Cerebellar cortex (tissue), 1 donor: ENCODE measurements around the gene VWA3A.
"Not testable (repeated sequence)": the region's sequence is repeated elsewhere in the genome, so short reads cannot be mapped to it uniquely, and the experiment has no call there.

ENCODE experiments used
- DNase-seq: peaks from one replicate; pipeline ENCODE4 v3.0.0-alpha.2; 2015; ENCODE audit warnings: low spot score

VWA3A gene

DNA sequence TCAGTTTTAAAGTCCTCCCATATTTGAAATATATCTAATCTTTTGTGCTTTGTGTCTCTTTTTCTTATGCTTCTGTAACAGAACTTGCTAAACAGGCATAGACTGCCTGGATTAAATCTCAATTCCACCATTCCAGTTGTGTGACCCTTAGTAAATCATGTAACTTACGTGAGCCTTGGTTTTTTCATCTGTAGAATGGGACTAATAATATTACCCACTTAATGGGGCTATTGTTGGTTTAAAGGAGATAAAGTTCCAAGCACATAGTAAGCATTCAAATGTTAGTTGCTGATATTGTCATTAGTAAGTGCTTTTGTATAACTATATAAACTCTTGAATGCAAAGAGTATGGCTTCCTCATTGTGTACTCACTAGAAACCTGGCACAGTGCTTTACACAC, 5.9 kb upstream of the VWA3A start:
- DNase-seq: no peak

DNA sequence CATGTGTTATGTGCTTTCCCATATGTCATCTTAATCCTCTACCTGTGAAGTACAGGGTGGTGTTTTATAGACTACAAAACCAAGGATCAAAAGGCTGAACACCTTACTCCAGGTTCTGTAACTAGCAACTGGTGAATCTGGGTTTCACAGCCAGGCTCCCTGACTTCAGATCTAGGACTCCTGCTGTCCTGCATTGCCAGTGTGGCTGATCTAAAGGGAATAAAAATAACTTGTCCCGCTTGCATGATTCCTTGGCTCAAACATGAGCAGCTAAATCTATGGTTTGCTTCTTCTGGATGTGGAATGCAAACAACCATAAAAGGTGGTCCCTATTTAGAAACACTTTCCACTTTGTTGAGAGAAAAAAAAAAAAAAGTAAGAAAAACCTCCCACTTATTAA, 3.7 kb upstream of the VWA3A start:
- no peak for DNase-seq

DNA sequence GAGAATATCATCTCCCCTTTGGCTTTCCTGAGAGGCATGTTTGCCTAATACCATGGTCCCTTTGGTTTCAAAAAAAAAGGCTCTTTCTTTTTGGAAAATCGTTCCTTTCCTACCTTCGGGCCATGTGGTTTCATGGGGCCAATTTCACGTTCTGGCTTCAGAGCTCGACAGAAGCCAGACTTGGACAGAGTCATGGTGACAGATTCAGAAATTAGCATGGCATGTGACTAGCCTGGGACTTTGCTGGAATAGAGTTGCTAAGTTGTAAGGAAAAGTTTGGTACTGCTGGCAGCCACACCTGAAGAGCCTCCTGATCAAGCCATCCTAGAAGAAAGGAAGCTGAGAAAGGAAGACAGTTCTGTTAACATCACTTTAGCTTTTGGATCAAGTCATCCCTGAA, 2.4 kb upstream of the VWA3A start:
- no peak for DNase-seq

DNA sequence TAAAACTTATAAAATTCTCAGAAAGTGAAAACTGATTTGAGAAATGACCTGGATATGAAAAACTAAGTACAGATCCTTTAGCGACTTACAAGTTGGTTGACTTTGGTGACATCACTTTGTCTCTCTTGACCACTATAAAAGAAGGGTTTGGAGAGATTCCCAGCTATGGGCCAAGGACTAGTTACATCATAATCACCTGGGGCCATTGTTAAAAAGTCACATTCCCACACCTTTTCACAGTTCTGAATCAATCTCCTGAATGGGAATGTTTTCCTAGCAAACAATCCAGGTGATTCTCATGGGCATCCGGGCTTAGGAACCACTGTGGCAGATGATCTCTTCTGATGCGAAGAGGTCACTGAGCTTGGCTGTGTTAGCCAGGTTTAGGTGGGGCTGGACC, 620 bp upstream of the VWA3A start:
- DNase-seq: no peak

DNA sequence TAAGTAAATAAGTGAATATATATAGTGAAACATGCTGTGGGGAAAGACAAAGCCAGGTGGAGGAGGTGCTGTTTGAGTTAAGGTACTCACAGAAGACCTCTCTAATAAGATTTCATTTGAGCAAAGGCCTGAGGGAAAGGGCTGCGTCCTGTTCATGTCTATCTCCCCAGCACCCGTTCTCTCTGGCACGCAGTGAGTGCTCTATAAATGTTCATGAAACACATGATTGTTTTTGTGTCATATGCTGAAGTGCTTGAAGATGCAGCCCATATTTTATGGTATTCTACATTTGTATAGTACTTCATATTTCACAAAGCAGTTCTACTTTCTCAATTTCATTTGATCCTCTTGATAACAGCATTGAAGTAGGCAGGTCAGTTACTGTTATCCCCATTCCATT, 990 bp downstream of the VWA3A start:
- DNase-seq: no peak

DNA sequence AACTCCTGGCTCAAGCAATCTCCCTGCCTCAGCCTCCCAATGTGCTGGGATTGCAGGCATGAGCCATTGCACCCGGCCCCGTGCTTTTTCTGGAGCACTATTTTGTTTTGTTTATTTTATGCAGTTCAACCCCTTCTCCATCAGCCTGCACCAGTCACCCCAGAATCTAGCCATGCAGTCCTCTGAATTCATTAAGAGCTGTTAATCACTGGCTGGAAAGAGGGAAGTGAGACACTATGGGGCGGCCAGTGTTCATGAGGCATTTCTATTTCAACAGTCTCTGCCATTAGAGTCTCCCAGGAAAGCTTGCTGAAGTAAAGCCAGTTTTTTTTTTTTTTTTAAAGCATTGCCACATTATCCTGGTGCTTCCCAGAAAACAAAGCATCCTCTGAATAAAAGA, 1.7 kb downstream of the VWA3A start:
- DNase-seq: no peak

DNA sequence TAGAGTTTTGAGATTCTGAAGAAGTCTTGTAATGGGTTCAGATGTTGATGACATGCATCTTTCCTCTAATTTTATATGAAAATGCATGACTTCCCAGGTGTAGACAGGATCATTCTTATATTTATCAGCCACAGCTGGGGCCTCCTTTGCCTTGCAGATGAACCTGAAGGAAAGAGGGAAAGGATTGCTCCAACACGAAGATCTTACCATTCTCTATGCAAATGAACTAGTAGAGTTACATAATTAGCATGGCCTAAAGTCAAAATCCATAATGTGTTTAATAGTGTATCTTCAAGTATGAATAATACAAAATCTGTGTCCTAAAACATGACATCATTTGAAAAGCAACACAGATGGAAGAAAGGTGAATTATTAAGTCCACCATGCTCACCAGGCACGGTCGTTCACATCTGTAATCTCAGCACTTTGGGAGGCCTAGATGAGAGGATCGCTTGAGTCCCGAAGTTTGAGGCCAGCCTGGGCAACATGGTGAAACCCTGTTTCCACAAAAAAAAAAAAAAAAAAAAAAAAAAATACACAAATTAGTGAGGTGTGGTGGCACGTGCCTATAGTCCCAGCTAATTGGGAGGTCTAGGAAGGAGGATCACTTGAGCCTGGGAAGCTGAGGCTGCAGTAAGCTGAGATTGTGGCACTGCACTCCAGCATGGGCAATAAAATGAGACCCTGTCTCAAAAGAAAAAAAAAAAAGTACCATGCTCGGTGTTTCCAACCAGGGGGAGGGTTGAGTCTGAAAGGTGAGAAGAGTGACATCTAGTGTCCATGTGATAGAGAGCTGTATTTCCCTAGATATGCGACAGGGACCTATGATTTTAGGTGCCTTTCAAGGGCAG, 6.3 kb downstream of the VWA3A start:
- DNase-seq: peak; percentile 69

DNA sequence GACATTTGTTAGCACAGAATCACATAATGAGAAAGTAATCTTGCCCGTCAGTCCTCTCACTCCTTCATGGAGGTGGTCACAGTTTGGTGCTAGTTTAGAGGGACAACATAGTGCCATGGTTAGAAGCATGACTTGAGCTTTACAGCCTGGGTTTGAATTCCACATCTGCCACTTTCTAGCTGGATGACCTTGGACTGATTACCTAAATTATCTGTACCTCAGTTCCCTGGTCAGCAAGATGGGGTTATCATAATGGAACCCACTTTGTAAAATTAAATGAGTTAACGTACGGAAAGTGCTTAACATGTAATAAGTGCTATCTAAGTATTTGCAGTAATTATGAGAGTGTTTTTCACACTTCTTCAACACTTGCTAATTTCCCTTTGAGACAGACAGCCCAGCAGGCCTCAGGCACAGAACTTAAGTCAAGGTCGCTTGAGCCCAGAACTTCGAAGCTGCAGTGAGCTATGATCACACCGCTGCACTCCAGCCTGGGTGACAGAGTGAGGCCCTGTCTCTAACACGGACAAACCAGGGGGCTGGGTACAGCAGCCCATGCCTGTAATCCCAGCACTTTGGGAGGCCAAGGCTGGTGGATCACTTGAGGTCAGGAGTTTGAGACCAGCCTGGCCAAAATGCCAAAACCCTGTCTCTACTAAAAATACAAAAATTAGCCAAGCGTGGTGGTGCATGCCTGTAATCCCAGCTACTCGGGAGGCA, 7.1 kb downstream of the VWA3A start:
- no peak for DNase-seq

DNA sequence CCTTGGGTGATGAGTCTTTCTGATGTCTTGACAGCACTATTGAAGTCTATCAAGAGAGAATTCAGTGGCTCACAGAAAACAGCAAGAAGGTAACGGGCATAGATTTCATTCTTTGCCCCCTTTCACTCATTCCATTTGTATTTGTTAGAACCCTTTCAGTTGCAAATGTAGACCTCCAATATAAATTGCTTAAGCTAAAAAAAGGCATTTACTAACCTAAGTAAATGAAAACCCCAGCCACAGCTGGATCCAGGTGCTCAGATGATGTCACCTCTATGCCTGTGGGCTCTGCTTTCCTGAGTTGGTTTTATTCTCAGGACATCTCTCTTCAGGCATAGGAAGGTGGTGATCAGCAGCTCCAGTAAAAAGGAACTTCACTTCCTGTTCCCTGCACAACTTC, 11.1 kb downstream of the VWA3A start:
- no peak for DNase-seq

DNA sequence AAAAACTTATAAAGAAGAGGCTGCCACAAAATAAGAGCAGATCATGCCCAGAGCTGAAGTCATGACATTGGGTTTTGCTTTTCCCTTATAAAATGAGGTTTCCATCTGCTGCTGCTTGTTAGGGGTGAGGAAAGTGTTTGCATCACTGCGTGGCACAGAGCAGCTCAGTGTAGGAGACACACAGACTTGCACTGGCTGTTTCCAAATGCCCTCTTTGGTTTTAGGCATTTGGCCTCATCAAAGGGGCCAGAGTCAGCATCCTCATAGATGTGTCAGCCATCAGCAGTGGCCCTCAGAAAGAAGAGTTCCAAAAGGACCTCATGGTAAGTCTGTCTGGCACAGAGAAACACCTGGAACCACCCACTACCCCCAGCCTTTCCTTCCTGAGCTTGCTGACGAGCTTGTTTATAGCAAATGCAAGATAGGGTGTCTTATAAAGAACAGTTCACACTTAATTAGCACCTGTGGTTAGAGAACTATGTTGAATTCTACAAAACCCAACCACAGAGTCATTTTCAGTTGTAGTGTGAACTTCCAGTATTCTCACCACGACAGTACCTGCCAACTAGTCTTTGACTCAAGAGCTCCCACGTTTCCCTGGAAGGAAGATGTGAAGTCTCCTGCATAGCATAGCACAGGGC, 17.0 kb downstream of the VWA3A start:
- no peak for DNase-seq

DNA sequence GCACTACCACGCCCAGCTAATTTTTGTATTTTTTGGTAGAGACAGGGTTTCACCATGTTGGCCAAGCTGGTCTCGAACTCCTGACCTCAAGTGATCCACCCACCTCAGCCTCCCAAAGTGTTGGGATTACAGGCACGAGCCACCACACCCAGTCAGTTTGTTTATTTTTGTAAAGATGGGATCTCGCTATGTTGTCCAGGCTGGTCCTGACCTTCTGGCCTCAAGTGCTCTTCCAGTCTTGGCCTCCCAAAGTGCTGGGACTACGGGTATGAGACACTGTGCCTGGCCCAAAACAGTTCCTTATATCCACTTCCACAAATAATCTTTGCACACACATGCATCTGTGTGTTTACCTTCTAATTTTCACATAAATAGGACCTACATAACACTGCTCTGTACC, 19.3 kb downstream of the VWA3A start:
- DNase-seq: not testable (repeated sequence)

DNA sequence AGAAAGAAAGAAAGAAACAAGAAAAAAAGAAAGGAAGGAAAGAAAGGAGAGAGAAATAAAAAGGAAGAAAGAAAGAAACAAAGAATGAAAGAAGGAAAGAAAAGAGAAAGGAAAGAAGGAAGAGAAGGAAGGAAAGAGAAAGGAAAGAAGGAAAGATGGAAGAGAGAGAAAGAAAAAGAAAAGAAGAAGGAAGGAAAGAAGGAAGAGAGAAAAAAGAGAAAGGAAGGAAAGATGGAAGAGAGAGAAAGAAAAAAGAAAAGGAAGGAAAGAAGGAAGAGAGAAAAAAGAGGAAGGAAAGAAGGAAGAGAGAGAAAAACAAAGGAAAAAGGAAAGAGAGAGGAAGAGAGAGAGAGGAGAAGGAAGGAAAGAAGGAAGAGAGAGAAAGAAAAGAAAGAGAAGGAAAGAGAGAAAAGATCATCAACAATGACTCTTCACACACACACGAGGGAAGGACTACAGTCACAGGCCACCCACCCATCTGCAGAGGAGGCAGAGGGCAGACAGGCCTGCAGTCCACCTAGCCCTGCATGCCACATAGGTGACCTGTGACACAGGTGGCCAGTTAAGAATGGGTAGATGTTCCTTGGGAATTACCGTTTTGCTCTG, 23.9 kb downstream of the VWA3A start:
- no peak for DNase-seq

DNA sequence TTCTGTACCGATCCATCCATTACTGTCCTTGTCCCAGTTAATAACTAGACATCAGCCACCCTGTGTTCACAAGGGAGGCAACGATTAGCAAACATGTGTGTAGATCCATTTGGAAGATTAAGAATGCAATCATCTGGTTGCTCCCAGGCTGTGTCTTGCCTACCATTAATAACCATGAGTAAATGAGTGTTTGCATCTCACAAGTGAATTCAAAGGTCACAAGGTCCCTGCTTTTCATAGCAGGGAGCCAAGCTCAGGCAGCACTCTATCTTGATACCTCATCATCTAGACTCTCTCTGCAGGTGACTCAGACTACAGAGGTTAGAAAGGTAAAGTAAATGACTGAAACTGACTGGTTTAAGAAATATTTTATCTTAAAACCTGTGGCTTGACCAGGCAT, 25.3 kb downstream of the VWA3A start:
- no peak for DNase-seq

DNA sequence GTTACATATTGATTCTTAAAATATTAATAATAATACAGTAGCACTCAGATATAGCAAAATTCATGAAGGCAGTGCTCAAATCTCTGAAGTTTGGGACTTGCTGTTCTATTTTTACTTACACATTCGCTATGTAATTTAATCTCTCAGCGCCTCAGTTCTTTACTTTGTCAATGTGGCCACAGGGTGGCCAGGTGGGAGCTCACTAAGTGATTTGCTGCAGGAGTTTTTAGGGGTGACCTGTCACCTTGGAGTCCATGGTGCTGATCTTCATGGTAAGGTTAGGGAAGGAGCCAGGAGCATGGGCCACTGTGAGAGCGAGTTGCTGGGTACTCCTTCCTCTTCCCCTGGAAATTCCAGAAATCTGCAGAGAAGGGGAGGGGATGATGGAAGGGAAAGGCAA, 28.1 kb downstream of the VWA3A start:
- DNase-seq: no peak

DNA sequence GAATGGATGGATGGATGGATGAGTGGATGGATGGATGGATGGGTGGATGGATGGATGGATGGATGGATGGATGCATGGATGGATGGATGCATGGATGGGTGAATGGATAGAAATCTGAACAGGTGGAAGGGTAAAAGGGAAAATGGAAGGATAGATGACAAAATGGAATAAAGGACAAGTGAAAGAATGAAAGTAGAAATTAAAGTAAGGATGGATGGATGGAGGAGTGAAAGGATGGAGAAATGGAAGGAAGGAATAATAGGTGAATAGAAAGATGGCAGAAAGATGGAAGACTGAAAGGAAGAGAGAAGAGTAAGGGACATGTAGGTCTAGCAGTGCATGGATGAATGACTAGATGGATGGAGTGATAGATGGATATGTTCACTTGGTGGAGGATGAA, 29.9 kb downstream of the VWA3A start:
- no peak for DNase-seq

DNA sequence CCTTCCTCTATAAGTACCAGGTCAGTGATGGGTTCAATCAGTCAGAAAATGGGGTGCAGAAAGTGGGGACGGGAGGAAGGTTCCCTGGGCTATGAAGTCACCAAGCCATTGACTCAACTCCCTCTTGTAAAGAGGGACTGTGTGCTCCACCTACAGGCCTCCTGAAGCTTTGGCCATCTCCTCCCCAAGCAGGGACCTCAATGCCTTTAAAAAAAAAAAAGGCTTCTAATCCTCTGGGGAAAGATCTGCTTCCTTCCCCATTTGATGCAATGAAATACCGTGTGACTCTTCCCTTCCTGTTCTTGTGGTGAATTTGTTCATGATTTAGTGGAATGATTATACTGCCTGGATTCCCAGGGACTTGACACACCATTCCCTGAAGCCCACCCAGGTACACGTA, 30.8 kb downstream of the VWA3A start:
- DNase-seq: no peak

DNA sequence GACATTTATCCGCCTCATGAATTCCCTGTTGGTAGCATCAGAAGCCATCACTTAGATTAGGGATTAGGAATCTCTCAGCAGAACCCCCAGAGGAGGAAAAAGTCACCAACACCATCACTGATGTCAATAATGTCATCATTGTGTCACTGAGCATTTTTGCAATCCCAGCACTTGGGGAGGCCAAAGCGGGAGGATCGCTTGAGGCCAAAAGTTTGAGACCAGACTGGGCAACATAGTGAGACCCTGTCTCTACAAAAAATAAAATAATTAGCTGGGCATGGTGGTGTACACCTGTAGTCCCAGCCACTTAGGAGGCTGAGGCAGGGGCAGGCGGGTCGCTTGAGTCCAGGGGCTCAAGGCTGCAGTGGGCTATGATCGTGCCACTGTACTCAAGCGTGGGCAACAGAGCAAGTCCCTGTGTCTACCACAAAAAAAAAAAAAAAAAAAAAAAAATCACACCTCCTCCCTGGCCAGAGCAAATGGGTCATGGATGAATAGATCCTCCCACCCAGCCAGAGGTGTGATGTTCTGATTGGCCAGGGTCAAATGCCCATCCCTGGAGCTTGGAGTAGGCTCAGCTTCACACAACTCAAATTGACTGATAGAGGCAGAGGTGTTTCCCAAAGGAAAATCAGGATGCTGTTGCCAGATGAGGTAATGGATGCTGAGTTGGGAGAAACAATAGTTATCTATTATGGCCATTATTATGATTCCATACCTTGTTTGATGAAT, 31.6 kb downstream of the VWA3A start:
- DNase-seq: no peak

DNA sequence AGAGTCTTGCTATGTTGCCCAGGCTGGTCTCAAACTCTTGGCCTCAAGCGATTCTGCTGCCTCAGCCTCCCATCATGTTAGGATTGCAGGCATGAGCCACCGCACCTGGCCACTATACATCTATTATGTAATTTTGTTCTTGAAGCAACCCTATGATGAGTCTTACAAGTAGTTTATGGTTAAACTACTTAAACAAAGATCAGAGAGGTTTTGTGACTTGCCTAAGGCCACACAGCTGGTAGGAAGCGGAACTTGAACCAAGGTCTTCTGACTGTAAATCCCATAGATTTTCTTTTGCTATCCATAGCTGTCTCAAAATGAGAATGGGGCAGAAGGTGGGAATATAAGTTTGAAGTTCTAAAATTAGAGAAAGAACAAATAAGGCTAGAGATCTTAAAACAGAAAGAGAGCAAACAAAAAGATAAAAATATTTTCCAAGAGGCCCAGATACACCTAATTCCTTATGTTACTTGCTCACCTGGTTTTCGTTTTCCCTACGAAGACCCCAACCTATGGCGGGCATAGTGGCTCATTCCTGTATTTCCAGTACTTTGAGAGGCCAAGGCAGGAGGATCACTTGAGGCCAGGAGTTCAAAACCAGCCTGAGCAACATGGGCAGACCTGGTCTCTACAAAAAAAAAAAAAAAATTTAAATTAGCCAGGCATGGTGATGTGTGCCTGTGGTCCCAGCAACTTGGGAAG, 32.4 kb downstream of the VWA3A start:
- no peak for DNase-seq

DNA sequence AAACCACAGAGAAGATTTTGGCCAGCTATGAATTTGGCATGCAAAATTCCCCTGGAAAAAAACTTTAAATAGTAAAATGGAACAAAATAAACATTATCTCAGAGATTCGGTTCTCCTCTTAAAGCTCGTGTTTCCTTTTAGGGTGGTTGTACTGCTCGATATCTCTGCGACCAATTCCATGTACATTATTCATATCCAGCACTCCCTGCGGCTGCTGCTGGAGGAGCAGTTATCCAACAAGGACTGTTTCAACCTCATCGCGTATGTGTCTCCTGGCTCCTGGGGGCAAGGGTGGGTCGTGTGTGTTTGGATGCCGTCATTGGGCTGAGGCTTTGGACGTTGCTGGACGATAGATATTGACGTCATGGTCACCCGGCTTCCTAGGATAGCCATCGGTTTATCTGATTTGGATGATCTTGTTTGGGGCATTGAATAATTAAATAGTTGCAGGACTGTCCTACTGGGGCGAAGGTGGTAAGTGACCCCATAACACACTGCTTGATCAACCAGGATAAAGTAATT, 33.8 kb downstream of the VWA3A start:
- no peak for DNase-seq

DNA sequence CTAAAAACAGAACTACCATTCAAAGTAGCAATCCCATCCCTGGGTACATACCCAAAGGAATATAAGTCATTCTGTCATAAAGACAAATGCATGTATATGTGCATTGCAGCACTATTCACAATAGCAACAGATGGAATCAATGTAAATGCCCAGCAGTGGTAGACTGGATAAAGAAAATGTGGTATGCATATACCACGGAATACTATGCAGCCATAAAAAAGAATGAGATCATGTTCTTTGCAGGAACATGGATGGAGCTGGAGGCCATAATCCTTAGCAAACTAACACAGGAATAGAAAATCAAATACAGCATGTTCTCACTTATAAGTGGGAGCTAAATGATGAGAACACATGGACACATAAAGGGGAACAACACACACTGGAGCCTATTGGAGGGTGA, 36.2 kb downstream of the VWA3A start:
- DNase-seq: not testable (repeated sequence)

DNA sequence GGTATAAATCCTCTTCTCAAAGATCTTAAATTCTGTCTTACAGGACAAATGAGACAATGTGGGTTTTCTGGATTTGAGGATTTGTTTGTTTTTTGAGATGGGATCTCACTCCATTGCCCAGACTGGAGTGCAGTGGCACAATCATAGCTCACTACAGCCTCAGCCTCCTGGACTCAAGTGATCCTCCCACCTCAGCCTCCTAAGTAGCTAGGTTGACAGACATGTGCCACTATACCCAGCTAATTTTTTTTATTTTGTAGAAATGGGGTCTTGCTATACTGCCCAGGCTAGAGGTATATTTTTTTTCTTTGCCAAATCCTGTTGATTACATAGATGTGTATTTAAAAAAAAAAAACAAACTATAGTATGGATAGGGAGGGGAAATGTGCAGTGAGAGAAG, 38.2 kb downstream of the VWA3A start:
- no peak for DNase-seq
